ENCODE measurements around the gene AIRE.
"Not testable (repeated sequence)": the region's sequence is repeated elsewhere in the genome, so short reads cannot be mapped to it uniquely, and the experiment has no call there.

AIRE gene

GRCh38 chr21:44267655-44268142 is 18.0 kb upstream of the AIRE start:
- no peak for DNase-seq

GRCh38 chr21:44269090-44269489 is 16.6 kb upstream of the AIRE start:
- DNase-seq, result no peak

GRCh38 chr21:44271558-44272283 is 14.0 kb upstream of the AIRE start:
- DNase-seq, result no peak

GRCh38 chr21:44272284-44272858 is 13.3 kb upstream of the AIRE start:
- no peak for DNase-seq

- DNase-seq, result no peak
These were observed 12.6 kb upstream of the AIRE start for GRCh38 chr21:44273046-44273445.

GRCh38 chr21:44275041-44275440 is 10.6 kb upstream of the AIRE start:
- DNase-seq, result no peak

- DNase-seq, result no peak
These were observed 6.1 kb upstream of the AIRE start for GRCh38 chr21:44279354-44280260.

GRCh38 chr21:44281801-44282200 is 3.9 kb upstream of the AIRE start:
- no peak for DNase-seq

GRCh38 chr21:44282370-44282769 is 3.3 kb upstream of the AIRE start:
- DNase-seq, result no peak

- DNase-seq, result not testable (repeated sequence)
These were observed 2.4 kb upstream of the AIRE start for GRCh38 chr21:44283211-44283785.

- DNase-seq, result no peak
These were observed 1.7 kb upstream of the AIRE start for GRCh38 chr21:44283948-44284347.

- DNase-seq, result no peak
These were observed 525 bp downstream of the AIRE start for GRCh38 chr21:44286086-44286715.

GRCh38 chr21:44286716-44287632 is 1.3 kb downstream of the AIRE start:
- DNase-seq, result no peak

- DNase-seq, result no peak
These were observed 2.8 kb downstream of the AIRE start for GRCh38 chr21:44288251-44289110.

GRCh38 chr21:44289381-44290010 is 3.8 kb downstream of the AIRE start:
- no peak for DNase-seq

- no peak for DNase-seq
These were observed 4.8 kb downstream of the AIRE start for GRCh38 chr21:44290327-44291077.

GRCh38 chr21:44291078-44291935 is 5.6 kb downstream of the AIRE start:
- DNase-seq, result no peak
